Right renal pelvis (tissue), 4 donors: ENCODE results near the gene P2RY14. TPM values are rescaled to one million over a fixed set of nuclear protein-coding genes. Genes with fewer than 3 reads are reported as not detected.

ENCODE experiments used
- DNase-seq, 4 donors: peaks; one replicate each; pipeline ENCODE4 v3.0.0-alpha.2; 2013; ENCODE audit warnings: low read depth in 4 of 4, low spot score in 3 of 4, missing footprints in 1 of 4
- polyA plus RNA-seq, 4 donors: library from polyadenylated mRNA; unstranded; fragments of 120-200 nt; gene quantifications; one replicate each; pipeline ENCODE4 v1.2.1, GENCODE V29; 2013; ENCODE audit not compliant: insufficient read length in 4 of 4

P2RY14 gene
- polyA plus RNA-seq, result under 1 TPM; 0.90 to 0.99 (median 0.94) TPM

DNA sequence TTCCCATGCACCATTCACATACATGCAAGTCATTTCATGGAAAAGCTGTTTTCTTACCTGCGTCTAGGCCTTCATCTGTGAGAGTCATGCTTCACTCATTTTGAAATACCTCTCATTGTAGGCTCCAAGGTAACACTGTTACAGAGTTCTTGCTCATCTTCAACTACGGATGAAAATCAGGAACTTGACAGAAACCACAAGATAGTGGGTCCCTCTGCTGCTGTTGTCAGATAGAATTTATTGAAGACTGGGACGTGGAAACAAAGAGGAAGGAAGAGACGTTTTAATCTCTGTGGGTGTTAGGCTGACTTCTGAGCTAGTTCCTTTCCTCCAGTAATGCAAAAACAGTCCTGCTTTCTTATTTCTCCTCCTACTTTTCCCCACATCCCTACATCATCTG is at the start of gene P2RY14:
P2RY14 (minus strand) TSS at position 313 of the 400 bp plus-strand sequence. CDS start 64,226 bp downstream, outside the sequence.
- no peak for DNase-seq

DNA sequence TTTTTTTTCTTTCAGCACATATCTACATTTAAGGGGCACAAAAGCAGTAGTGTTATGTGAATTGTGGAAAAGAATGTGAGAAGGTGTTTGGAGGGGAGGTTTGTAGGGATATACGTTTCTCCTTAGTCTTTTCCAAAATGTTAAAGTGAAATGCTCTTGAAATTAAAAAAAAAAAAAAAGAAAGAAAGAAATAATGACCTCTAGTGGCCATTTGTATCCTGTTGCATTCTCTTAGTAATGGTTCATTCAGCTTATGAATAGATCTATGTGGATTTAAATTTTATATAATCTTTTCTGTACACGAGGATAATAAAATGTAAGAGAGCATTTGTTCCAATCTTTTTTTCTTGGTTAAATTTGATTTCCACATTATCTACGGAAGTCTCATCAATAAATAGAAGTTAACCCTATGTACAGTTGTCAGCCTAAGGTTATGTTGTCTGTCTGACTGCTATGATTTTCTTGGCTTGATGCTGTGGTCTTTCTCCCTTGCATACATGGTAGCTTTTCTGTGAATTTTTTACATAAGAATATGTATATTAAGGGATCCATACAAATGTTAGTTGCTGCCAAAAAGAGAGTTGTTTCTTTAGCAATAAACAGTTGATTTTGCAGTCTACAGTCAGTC is 49.3 kb upstream of the P2RY14 start:
- no peak for DNase-seq

DNA sequence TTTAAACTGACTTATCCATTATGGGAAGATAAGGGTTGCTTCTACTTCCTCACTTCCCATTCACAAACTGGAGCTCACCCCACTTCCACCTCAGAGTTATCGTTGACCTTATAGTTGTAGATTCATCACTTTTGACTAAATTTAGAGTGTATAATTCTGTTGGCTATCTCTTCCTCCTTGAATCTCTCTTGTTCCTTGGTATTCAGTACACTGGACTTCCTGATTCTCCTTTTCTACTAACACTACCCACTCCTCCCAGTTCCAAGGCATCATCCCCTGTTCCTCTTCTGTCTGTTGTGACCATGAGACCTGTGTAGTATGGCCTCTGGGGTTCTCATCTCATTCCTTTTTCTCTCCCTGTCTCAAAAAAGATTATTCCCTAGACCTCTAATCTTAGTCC is 44.2 kb upstream of the P2RY14 start:
- no peak for DNase-seq

DNA sequence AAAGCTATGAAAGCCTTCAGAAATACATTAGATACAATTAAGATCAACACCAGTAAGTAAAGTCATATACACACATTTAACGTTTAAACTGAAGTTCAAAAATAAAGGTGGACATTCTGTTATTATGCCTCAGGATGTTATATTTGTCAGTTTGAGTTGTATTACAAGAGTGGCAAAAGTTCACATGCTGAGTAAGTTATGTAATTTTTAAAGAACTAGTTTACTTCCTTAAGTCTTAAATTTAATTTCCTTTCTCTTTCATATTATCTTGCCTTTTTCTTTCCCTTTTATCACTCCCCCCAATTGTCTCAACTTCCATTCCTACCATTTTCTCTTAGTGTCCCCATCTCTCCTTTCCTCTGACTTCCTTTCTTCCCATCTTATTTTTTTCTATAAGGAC is 43.2 kb upstream of the P2RY14 start:
- no peak for DNase-seq

DNA sequence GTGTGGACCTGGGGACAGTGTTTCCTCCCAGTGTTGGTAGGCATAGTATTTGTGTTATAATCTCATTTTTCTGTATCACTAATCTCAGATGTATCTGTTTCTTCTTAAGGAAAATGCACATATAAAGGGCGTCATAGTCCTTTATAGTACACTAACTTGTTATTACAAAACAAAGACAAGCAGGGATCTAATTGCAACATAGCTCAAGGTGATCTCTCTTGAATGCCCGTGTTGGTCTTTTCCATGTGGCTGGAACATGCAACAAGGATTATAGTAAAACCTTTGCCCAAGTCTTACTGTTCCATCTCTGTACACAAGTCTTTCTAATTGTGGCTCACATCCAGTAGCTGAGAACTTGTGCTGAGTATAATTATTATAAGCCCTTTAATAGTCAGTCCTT is 41.8 kb upstream of the P2RY14 start:
- no peak for DNase-seq

DNA sequence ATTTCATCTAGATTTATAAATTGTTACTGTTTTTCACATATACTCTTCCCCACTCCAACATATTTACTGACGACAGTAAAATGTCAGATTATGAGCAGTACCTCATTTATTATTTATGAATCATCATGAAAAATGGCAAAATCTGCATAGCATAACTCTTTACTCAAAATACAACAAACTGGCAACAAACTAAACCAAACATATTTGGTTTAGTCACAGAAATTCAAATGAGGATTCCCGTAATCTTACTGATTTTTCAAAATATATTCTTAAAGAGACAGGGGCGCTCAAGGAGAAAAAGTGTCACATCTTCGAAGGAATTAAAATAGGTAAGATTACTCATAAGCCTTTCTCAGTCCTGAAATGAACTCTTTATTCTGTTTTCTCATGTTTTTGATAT is 41.3 kb upstream of the P2RY14 start:
- DNase-seq, result no peak

DNA sequence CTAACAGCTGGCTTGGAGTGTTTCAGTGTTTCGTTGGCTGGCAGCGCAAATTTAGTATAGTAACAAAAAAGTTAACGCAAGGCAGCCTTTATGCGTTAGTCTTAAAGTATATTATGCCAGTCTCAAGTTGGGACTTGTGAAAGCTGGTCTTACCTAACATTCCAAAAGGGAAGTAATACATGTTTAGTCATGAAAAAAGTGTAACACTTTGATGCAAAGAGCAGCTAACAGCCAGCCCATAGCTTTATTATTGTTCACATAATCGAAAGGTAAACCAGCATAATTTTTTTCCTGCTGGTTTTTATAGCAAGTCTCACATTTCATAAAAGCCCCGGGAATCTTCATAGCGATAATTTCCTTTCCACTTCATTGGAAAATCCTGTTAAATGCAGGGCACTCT is 40.6 kb upstream of the P2RY14 start:
- no peak for DNase-seq

DNA sequence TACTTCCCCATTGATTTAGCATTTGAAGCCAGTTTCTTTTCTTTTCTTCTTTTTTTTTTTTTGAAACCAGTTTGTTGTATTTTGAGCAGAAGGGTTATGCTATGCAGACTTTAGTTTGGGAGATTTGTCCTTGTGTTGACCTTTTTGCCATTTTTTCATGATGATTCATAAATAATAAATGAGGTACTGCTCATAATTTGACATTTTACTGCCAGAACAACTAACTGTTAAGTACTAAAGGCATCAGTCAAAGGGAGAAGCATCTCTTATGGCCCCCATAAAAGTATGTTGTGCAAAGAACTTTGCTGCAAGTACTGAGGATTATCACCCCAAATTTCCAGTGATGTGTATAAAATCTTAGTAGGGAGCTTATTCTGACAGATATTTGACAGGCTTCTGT is 40.0 kb upstream of the P2RY14 start:
- no peak for DNase-seq

DNA sequence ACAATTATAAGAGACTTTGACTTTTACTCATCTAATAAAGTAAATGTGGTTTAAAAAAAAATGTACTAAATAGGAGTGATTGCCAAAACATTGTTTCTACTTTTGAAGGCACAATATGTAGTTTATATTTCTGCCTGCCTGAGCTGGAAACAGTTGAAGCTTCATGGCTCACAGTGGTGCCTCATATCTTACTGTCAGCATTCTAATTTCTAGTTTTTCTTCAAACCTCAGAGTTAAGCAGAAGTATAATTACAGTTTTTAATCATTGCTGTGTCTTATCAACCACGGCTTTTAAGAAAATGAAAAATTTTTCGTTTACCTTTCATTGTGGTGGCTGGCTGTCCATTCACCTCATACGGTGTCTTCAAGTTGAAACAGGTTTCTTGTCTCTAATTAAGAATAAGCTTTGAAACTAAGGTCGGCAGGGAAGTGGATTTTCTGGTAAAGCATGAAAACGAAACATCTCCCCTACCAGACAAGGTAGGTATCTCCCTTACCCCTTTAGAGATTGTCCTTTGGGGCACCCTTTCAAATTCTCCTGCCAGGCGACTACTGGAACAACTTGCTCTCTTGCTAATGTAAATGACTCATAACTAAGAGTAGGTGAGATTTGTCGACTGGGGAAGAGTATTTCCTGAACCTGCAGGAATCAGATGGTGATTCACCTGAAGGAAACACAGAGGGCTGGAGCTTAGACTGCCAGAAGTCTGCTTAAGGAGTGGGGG is 38.1 kb upstream of the P2RY14 start, which contains the start of gene GPR87:
GPR87 (minus strand) TSS at position 554 of the 725 bp plus-strand sequence. CDS start 16,720 bp downstream, outside the sequence.
- DNase-seq, result no peak

DNA sequence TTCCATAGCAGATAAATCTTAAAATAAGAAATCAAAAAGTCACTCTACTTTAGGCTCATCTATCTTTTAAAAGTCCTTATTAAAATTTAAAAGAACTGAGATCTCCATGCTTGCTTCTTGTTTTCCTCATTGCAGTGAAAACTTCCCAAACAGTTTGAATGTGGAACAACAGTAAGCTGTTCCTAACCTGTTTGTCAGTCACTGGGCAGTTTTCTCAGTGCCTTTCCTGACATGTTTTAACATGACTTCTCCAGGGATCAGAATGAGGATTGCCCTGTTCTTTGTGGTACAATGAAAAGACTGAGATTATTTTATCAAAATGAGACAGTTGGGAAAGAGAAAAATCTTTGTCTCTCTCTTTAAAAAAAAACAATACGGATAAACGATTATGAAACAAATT is 37.5 kb upstream of the P2RY14 start:
- DNase-seq, result no peak

DNA sequence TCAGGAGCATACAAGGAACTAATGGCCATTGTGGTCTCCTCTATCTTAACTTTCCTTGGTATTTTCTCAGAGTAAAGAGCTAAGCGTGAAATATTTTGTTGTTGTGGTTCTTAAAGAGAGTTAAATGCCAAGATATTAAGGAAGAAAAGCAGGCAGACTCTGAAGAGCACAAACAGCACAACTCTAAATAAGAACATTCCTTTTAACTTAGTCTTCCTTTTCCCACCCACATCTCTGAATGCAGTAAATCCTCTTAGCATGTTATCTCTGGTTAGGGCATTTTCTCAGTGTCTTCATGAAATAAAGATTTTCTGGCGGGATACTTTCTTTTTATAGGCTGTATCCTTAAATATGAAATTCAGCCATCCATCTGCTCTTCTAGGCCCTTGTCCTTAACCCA is 36.8 kb upstream of the P2RY14 start:
- no peak for DNase-seq

DNA sequence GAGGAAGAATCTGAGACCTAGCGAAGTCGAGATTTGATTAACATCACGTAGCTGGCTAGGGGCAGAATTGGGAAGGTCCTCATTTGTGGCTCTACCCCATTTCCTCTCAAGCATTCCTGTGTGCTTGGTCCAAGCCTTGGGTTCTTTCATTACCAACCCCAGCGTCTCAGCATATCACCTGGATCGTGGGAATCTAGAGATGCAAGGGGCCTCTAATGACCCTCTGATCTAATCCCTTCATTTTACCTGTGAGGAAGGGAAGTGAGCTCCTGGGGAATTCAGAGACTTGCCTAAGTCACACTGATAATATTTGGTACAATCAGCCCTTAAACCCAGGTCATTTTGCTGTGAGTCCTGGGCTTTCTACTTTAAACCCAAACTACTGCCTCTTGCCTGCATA is 36.3 kb upstream of the P2RY14 start:
- DNase-seq, result no peak

DNA sequence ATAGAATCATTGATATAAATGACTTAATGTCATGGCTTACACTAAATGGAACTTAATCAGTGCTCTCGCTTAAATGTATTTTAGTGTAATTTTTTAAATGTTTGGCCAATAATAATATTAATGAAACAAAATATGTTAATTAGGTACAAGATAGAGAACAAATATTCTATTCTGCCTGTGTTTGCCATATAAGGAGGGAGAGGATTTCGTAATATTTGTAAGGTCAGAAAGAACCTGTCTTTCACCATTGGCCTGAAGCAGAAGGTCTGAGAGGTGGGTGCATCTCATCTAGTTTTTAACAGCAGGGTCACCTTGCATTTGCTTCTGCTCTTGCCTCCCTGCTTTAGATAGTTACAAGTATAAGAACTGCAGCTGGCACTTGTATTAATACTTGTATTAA is 35.8 kb upstream of the P2RY14 start:
- DNase-seq, result no peak

DNA sequence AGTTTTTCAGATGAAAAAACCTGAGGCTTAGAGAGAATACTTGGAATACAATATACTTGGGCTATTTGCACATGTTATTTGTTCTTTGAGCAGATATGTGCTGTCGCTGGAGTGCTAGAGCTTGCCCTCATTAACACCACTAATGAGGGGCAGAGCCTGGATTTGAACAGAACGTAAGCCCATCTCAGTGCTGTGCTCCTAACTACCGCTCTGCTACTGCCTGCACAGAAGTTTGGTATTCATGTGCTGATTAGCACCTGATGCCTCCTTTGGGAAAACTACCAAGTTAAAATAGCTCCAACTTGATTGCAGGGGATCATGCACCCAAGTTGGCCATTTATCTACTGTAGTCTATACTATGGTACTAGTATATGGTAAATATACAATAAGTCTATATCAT is 34.6 kb upstream of the P2RY14 start:
- DNase-seq, result no peak

DNA sequence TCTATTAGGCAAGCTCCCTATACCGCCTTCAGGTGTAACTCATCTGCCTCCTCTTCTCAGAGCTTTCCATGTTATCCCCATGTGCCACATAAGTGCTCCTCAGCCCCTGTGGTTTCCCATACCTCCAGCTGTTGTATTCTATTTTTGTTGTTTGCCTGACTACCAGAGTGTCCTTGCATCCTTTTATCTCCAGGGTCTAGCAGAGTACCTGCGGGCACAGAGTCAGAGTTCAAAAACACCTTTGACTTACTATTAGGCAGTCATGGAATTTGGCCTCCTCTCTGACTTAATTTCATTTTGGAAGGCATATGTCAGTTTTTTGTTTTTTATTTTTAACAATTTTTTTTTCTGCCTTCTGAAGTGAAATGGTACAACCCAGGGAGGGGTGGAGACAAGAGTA is 31.2 kb upstream of the P2RY14 start:
- DNase-seq, result no peak

DNA sequence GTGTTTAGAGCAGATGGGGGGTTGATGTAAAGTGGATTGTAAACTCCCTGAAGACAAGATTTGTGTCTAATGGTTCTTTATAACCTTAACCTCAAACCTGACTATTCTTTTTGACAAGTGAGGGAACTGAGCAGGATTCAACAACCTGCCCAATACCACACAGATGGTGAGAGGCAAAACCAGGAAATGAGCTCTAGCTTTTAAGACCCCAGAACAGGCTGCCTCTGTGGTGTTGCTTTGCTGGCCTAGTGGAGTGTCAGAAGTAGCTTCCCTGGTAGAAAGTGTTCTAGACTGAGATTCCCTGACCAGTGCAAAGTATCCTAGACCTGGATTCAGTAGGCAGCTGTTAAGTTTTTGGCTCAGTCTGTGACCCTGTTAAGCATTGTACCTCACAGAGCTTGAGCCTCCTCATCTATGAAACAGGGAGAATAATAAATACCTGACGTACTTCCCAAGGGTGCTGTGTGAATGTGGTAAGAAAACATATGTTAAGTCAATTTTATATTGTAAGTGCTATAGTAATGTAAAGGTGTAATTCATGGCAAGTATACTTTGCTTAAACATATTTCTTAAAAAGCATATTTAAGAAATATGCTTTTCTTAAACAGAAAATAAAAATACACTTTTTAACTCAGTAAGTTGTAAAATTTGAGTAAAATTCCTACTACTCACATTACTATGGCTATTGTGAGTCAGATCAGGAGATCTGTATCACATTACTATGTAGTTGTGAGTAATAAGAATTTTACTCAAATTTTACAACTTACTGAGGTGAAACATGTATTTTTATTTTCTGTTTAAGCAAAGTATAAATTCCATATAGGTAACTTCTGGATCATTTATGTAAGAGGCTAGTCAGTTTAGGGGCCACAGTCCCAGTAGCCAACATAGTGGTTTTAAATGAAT is 29.5 kb upstream of the P2RY14 start:
- no peak for DNase-seq

DNA sequence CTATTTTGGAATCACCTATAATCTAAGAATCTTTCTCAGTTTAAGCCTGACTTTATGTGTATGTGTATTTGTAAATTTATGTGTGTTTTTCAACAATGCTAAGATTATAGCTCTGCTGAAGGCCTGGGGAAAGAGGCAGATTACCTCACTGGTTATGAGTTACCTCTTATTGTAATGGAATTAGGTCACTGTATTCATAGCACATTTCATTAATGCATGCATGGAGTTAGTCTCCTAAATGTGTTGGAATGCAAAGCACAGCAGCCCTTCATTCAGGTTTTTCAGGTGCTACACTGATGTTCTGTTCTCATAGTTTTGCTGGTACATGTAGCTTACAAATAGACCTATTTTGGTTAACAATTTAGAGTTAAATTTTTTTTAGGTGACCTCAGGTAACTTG is 28.8 kb upstream of the P2RY14 start:
- DNase-seq, result no peak

DNA sequence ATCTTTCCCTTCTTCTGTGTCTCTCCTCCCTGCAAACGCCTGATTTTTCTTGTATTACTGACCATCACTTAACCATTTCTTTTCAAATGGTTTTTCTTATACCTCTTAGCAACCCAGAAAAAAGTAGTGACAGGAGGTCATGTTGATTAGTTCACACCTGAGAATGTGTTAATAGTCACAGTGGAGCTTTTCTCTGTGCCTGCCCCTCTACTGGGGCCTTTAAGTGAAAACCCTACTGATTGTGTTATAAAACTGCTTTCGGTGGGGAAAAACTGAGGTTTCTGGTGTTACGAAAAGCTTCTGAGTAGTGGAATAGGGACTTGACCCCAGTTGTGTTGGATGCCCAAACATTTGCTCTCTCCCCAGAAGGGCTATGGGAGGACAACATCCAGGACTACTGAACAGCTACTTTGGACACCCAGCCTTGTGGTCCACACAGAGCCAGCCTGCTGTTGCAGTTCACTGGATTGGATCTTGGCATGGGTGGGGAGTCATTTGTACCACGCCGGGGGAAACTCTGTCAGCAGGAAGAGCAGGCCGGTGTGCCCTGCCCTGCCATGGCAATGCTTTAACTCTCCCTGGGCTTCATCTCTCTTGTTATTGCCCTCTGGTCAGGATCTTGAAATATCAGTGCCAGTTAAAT is 27.9 kb upstream of the P2RY14 start:
- no peak for DNase-seq

DNA sequence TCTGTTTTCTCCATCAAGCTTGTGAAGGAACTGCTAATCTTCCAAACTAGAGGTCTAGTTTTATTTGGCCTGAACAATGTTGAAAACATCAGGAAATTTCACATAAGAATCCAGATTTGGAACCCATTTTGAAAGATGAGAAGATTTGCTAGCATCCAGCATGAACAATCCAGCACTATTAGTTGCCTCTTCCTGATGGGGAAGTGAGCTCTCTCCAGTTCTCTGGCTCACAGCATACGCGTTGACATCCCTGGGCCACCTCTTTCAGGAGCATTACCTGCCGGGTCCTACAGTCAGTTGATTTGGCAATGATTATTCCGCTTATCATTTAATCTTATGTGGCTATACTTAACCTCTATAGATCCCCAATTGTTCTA is 27.4 kb upstream of the P2RY14 start:
- no peak for DNase-seq

DNA sequence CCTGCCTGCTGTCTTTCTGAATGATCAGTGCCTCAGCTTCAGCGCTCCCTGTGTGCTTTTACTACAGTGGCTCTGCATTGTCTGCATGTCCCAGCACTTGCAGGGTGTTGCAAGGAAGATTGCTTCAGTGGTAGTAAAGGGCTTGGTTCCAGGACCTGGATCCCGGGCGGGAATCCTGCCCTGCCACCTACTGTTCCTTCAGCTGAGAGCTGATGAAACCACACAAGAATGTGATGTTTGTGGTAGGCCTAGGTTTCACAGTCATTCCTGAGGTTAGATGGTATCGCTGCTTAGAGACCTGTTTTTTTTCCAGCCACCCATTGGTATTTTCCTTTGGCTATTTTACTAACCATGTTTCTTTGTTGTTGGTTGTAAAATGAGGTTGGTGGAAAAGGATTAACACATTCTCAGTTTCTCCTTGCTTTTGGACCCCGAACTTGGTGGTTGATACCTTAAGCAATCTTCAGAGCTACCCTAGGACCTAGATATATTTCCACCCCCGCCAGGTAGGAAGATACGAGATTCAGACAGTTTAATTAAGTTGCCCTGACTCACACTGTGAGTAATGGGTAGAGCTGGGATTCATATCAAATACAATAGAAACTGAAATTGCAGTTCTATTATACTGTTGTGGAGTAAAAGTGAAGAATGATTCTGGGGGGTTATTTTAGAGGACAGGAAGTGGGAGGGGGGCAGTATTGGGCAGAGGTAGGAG is 26.9 kb upstream of the P2RY14 start:
- no peak for DNase-seq
